HG03565 (cell line): ENCODE results near the gene PANX3.

Experiments
- ATAC-seq: cut with Tn5 transposase; IDR thresholded peaks from one replicate; pipeline ENCODE4 v1.9.1; 2021; ENCODE audit warnings: mild to moderate bottlenecking, moderate library complexity; ENCODE audit not compliant: unreplicated experiment

PANX3 gene

DNA sequence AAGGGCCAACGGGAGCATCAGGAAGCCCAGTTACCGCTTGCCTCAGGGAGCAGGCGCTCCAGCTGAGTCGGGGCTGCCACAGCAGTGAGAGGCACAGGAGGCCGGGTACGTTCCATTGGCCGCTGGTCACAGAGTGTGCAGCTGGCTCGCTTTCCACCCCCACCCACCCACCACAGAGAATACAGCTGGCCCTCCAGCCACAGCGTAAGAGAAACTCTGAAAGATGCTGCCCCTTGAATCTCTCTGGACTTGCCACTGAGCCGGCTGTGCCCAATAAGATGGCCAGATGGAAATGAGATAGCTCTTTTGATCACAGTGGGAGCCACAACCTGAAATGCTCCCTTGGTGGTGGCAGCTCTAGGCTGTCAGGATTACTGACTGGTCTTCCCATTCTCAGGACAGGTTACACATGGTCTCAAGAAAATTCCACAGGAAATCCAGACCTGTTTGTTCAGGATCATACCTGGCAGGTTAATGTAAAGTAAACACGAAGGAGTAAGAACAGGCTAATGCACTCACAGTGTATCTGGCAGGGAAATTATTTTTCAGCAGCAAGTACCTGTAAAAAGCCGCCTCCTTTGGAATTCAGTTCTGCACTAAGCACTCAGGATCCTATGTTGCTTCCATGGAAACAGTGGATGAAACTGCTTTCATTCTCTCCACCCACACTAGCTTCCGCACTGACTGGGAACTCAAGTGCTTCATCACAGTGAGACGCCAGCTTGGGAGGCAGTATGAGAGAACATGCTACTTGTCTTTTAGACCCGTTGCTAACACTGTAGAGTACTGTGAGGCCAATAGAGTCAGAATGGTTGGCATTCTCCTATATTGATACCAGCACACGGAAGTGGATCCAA lies 45.8 kb downstream of the PANX3 start:
- ATAC-seq = no peak

DNA sequence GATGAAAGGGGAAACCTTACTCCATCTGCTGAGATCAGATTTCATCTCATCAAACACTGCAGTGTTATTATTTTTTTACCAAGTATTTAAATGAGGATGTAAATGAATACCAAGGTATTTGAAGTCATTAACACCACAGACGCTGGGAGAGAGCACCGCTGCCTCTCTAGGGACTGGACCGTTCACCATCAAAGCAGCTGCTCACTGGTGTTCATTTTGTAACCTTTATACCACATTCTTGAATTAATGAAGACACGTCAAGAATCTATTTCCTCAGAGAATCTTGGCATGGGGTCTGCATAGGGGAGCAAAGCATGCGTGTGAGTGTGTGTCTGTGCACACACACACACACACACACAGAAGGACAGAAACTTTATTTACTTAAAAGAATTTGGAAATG lies 46.7 kb downstream of the PANX3 start:
- ATAC-seq = no peak

- ATAC-seq = no peak
Measured at GRCh38 chr11:124658501-124658900, 47.3 kb downstream of the PANX3 start.

DNA sequence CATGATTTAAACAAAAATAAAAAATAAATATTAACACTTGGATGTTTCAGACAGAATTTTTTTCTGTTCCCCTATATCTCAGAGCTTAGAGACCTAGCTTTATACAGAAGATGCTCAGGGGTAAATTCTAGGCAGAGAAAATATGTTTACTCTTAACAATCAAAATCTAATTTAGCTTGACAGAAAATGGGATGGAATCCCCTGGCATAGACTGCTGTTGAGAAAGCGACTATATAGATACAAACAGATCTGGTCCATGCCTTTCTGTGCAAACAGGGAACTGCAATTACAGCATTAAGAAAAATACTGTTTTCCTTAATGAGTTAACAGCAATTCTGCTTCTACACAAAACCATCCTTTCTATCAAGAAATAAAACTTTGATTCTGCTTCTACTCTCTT lies 47.8 kb downstream of the PANX3 start:
- ATAC-seq = no peak

- ATAC-seq = no peak
Measured at GRCh38 chr11:124661553-124661952, 50.3 kb downstream of the PANX3 start.

GRCh38 chr11:124662106-124662505 lies 50.9 kb downstream of the PANX3 start:
- no peak for ATAC-seq

GRCh38 chr11:124663861-124664260 lies 52.6 kb downstream of the PANX3 start:
- no peak for ATAC-seq

DNA sequence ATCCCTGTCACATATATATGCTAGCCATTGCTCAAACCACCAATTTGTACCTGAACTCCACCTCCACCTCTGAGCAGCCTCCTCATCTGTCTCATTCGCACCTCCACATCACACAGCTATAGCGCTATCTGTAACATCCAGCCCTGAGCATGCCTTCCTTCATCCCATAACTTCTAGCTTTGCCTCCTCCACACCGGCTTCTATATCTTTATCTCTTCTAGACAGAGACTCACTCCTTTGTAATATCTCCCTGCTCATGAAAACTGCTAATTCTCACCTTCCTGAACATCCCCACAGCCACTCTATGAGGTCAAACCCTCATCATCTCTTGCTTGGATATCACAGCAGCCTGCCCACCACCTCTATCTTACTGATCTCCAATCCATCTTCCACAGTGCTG lies 56.4 kb downstream of the PANX3 start:
- ATAC-seq = no peak

- ATAC-seq = peak; percentile 31
Measured at GRCh38 chr11:124669193-124669592, 58.0 kb downstream of the PANX3 start.
